Measurements from ENCODE around the gene SHCBP1.

- TF ChIP-seq CTCF (IDR thresholded peaks at IDR 0.05) (no peak), EZH2 (IDR thresholded peaks at IDR 0.05; ENCODE audit: borderline replicate concordance, insufficient read depth, low read depth, low read length, poor library complexity, severe bottlenecking) (no peak)
These were observed 43.1 kb downstream of the SHCBP1 start for GRCh38 chr16:46577988-46578579.
